H1 (cell line): ENCODE results near the gene VAT1L. TPM values are rescaled to one million over a fixed set of nuclear protein-coding genes. Genes with fewer than 3 reads are reported as not detected.

Experiments
- polyA plus RNA-seq, 7 experiments: library from polyadenylated mRNA; depleted of rRNA in 3 of 7; stranded (reverse) in 5 of 7; unstranded in 2 of 7; fragments of >200 nt in 5 of 7; fragments of 200-250 nt in 2 of 7; gene quantifications; 1 replicate in 5 of 7; 2 replicates in 1 of 7; 4 replicates in 1 of 7; pipeline versions ENCODE4 v1.2.1 to v1.2.3, GENCODE V29; 2011 to 2013; ENCODE audit warnings: missing spikeins in 2 of 7, mixed read lengths in 2 of 7
- total RNA-seq: library from RNA; stranded (reverse); fragmentation: NEBNext Ultra II Directional; extraction: Animal tissue kit (Norgen Biotek cat#: 25700); gene quantifications from 2 replicates; pipeline ENCODE4 v1.2.1, GENCODE V29; 2021
- TF ChIP-seq, protein P1 (sequence below): fragments of 300-600 bp; sonication (generic); IDR thresholded peaks from 2 replicates; pipeline ENCODE4 v1.7.1; 2012; ENCODE audit warnings: low read length, moderate library complexity, mild to moderate bottlenecking, inconsistent platforms; ENCODE audit not compliant: insufficient replicate concordance

VAT1L gene
- total and polyA plus RNA-seq, 2 of the 8 experiments (the other 6 are each of a cell fraction or from before 2014, with no cell fraction given): 46.3 to 48.2 TPM

DNA sequence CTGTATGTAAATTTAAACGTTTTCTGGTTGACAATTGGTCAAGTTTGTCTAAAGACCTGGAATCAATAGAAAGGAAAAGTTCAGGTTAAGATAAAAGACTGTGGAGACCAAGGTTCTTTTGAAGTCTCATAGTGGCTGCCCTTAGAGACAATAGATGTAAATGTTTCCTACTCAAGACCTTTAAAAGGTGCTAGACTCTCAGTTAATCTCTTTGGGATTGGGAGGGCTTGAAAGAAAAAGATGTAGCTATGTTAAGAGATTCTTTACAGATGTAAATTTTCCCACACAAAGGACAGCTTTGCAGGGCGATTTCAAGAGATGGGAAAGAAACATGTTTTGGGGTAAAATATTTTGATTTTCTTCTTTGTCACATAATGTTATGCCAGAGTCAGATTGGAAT, 204.0 kb downstream of the VAT1L start (continued):
- TF ChIP-seq, protein P1, sequence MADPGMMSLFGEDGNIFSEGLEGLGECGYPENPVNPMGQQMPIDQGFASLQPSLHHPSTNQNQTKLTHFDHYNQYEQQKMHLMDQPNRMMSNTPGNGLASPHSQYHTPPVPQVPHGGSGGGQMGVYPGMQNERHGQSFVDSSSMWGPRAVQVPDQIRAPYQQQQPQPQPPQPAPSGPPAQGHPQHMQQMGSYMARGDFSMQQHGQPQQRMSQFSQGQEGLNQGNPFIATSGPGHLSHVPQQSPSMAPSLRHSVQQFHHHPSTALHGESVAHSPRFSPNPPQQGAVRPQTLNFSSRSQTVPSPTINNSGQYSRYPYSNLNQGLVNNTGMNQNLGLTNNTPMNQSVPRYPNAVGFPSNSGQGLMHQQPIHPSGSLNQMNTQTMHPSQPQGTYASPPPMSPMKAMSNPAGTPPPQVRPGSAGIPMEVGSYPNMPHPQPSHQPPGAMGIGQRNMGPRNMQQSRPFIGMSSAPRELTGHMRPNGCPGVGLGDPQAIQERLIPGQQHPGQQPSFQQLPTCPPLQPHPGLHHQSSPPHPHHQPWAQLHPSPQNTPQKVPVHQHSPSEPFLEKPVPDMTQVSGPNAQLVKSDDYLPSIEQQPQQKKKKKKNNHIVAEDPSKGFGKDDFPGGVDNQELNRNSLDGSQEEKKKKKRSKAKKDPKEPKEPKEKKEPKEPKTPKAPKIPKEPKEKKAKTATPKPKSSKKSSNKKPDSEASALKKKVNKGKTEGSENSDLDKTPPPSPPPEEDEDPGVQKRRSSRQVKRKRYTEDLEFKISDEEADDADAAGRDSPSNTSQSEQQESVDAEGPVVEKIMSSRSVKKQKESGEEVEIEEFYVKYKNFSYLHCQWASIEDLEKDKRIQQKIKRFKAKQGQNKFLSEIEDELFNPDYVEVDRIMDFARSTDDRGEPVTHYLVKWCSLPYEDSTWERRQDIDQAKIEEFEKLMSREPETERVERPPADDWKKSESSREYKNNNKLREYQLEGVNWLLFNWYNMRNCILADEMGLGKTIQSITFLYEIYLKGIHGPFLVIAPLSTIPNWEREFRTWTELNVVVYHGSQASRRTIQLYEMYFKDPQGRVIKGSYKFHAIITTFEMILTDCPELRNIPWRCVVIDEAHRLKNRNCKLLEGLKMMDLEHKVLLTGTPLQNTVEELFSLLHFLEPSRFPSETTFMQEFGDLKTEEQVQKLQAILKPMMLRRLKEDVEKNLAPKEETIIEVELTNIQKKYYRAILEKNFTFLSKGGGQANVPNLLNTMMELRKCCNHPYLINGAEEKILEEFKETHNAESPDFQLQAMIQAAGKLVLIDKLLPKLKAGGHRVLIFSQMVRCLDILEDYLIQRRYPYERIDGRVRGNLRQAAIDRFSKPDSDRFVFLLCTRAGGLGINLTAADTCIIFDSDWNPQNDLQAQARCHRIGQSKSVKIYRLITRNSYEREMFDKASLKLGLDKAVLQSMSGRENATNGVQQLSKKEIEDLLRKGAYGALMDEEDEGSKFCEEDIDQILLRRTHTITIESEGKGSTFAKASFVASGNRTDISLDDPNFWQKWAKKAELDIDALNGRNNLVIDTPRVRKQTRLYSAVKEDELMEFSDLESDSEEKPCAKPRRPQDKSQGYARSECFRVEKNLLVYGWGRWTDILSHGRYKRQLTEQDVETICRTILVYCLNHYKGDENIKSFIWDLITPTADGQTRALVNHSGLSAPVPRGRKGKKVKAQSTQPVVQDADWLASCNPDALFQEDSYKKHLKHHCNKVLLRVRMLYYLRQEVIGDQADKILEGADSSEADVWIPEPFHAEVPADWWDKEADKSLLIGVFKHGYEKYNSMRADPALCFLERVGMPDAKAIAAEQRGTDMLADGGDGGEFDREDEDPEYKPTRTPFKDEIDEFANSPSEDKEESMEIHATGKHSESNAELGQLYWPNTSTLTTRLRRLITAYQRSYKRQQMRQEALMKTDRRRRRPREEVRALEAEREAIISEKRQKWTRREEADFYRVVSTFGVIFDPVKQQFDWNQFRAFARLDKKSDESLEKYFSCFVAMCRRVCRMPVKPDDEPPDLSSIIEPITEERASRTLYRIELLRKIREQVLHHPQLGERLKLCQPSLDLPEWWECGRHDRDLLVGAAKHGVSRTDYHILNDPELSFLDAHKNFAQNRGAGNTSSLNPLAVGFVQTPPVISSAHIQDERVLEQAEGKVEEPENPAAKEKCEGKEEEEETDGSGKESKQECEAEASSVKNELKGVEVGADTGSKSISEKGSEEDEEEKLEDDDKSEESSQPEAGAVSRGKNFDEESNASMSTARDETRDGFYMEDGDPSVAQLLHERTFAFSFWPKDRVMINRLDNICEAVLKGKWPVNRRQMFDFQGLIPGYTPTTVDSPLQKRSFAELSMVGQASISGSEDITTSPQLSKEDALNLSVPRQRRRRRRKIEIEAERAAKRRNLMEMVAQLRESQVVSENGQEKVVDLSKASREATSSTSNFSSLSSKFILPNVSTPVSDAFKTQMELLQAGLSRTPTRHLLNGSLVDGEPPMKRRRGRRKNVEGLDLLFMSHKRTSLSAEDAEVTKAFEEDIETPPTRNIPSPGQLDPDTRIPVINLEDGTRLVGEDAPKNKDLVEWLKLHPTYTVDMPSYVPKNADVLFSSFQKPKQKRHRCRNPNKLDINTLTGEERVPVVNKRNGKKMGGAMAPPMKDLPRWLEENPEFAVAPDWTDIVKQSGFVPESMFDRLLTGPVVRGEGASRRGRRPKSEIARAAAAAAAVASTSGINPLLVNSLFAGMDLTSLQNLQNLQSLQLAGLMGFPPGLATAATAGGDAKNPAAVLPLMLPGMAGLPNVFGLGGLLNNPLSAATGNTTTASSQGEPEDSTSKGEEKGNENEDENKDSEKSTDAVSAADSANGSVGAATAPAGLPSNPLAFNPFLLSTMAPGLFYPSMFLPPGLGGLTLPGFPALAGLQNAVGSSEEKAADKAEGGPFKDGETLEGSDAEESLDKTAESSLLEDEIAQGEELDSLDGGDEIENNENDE: peak; percentile 96
- TF ChIP-seq, all 59 proteins: peak for 5; not testable (repeated sequence) for 54
